Neural cell (in vitro differentiated cells): Measurements from ENCODE around the gene SPECC1.

Experiments used
- CTCF ChIP-seq: fragments of 450-650 bp; IDR thresholded peaks from 2 replicates; pipeline ENCODE4 v1.5.1; 2014; ENCODE audit warnings: antibody characterized with exemption, mild to moderate bottlenecking, moderate library complexity; ENCODE audit not compliant: poor library complexity, severe bottlenecking
- EZH2 ChIP-seq: fragments of 200-600, 300-800 bp; shearing (Covaris generic), sonication (generic); IDR thresholded peaks from 2 replicates; pipeline ENCODE4 v1.6.1; 2014; ENCODE audit warnings: antibody characterized with exemption, low read length, borderline replicate concordance, mild to moderate bottlenecking; ENCODE audit not compliant: insufficient read depth, poor library complexity, severe bottlenecking
- MXI1 ChIP-seq: fragments of 450-650 bp; conservative IDR thresholded peaks from 2 replicates; pipeline ENCODE4 v1.6.1; 2014; ENCODE audit warnings: antibody characterized with exemption, mild to moderate bottlenecking; ENCODE audit not compliant: poor library complexity, severe bottlenecking
- POLR2AphosphoS5 ChIP-seq: IDR thresholded peaks from 2 replicates; pipeline ENCODE4 v1.6.1; 2012
- REST ChIP-seq: IDR thresholded peaks from 2 replicates; pipeline ENCODE4 v1.6.1; 2012; ENCODE audit warnings: borderline replicate concordance

GRCh38 chr17:20141198-20141972 is 132.2 kb downstream of the SPECC1 start:
- TF ChIP-seq EZH2 (no peak), POLR2AphosphoS5 (no peak), CTCF (no peak), MXI1 (no peak), REST (no peak)
